Measurements from ENCODE around the gene S100P.
"Not testable (repeated sequence)": the region's sequence is repeated elsewhere in the genome, so short reads cannot be mapped to it uniquely, and the experiment has no call there.

Gene S100P

GRCh38 chr4:6699903-6700302, 6.2 kb downstream of the S100P start:
- no peak for DNase-seq

- DNase-seq, result no peak
These were observed 7.7 kb downstream of the S100P start for GRCh38 chr4:6701371-6701770.

GRCh38 chr4:6702761-6703160, 9.1 kb downstream of the S100P start:
- no peak for DNase-seq

GRCh38 chr4:6703786-6704185, 10.1 kb downstream of the S100P start:
- DNase-seq, result no peak

GRCh38 chr4:6705646-6706045, 12.0 kb downstream of the S100P start:
- DNase-seq, result no peak

- no peak for DNase-seq
These were observed 12.5 kb downstream of the S100P start for GRCh38 chr4:6706173-6706572.

GRCh38 chr4:6709230-6710114, 15.8 kb downstream of the S100P start, which contains the start of gene MRFAP1L1:
Gene MRFAP1L1, minus strand, starts transcription at chr4:6709865. Its CDS starts 236 bp downstream, at chr4:6709629.
- DNase-seq, result peak; percentile 16 to 65

- DNase-seq, result no peak
These were observed 16.6 kb downstream of the S100P start for GRCh38 chr4:6710282-6710681.

- DNase-seq, result no peak
These were observed 17.3 kb downstream of the S100P start for GRCh38 chr4:6710996-6711395.

- DNase-seq, result no peak
These were observed 21.3 kb downstream of the S100P start for GRCh38 chr4:6714954-6715353.

- DNase-seq, result no peak
These were observed 22.0 kb downstream of the S100P start for GRCh38 chr4:6715704-6716017.

GRCh38 chr4:6716018-6716911, 22.6 kb downstream of the S100P start, which contains the start of gene BLOC1S4:
Gene BLOC1S4, plus strand, starts transcription at chr4:6716174. Its CDS starts 36 bp downstream, at chr4:6716210.
- peak in 1 of 2 experiments; percentile 53 for DNase-seq

- DNase-seq, result no peak
These were observed 23.4 kb downstream of the S100P start for GRCh38 chr4:6716958-6717655.

GRCh38 chr4:6718932-6719610, 25.4 kb downstream of the S100P start:
- DNase-seq, result no peak

- DNase-seq, result no peak
These were observed 26.0 kb downstream of the S100P start for GRCh38 chr4:6719611-6720179.

GRCh38 chr4:6720202-6720699, 26.6 kb downstream of the S100P start:
- DNase-seq, result no peak

- no peak for DNase-seq
These were observed 27.4 kb downstream of the S100P start for GRCh38 chr4:6721121-6721520.

- no peak for DNase-seq
These were observed 29.2 kb downstream of the S100P start for GRCh38 chr4:6722891-6723290.

- DNase-seq, result no peak
These were observed 30.2 kb downstream of the S100P start for GRCh38 chr4:6723851-6724250.

GRCh38 chr4:6724421-6725111, 30.9 kb downstream of the S100P start:
- no peak for DNase-seq

GRCh38 chr4:6725427-6725961, 31.8 kb downstream of the S100P start:
- not testable (repeated sequence) for DNase-seq

All from cerebellar nuclear complex (tissue), 1 donor.